GM18508 (cell line): ENCODE results near the gene CCL17.
"Not testable (repeated sequence)": the region's sequence is repeated elsewhere in the genome, so short reads cannot be mapped to it uniquely, and the experiment has no call there.

Experiments
- ATAC-seq: cut with Tn5 transposase; IDR thresholded peaks from one replicate; pipeline ENCODE4 v1.9.1; 2021; ENCODE audit warnings: moderate number of reproducible peaks; ENCODE audit not compliant: insufficient read depth, unreplicated experiment

CCL17 gene

GRCh38 chr16:57394444-57394843 is 10.1 kb upstream of the CCL17 start:
- ATAC-seq, result no peak

GRCh38 chr16:57395026-57395425 is 9.5 kb upstream of the CCL17 start:
- ATAC-seq, result no peak

- no peak for ATAC-seq
Observed at GRCh38 chr16:57396786-57397185, 7.8 kb upstream of the CCL17 start.

- ATAC-seq, result not testable (repeated sequence)
Observed at GRCh38 chr16:57397493-57397892, 7.1 kb upstream of the CCL17 start.

GRCh38 chr16:57401943-57402640 is 2.5 kb upstream of the CCL17 start:
- no peak for ATAC-seq

GRCh38 chr16:57405097-57405496 is 530 bp downstream of the CCL17 start:
- no peak for ATAC-seq

- no peak for ATAC-seq
Observed at GRCh38 chr16:57406881-57407280, 2.3 kb downstream of the CCL17 start.

- no peak for ATAC-seq
Observed at GRCh38 chr16:57407521-57408353, 3.2 kb downstream of the CCL17 start.

GRCh38 chr16:57409065-57409464 is 4.5 kb downstream of the CCL17 start:
- ATAC-seq, result no peak

- ATAC-seq, result no peak
Observed at GRCh38 chr16:57409870-57410587, 5.5 kb downstream of the CCL17 start.

- no peak for ATAC-seq
Observed at GRCh38 chr16:57411362-57411976, 6.9 kb downstream of the CCL17 start.

- no peak for ATAC-seq
Observed at GRCh38 chr16:57412584-57412983, 8.0 kb downstream of the CCL17 start.

GRCh38 chr16:57413301-57413730 is 8.7 kb downstream of the CCL17 start:
- ATAC-seq, result no peak

- ATAC-seq, result no peak
Observed at GRCh38 chr16:57413733-57414132, 9.2 kb downstream of the CCL17 start.

GRCh38 chr16:57416084-57416483 is 11.5 kb downstream of the CCL17 start:
- ATAC-seq, result no peak

GRCh38 chr16:57419506-57419905 is 14.9 kb downstream of the CCL17 start:
- no peak for ATAC-seq

GRCh38 chr16:57422026-57422944 is 17.7 kb downstream of the CCL17 start:
- ATAC-seq, result no peak

GRCh38 chr16:57423152-57423551 is 18.6 kb downstream of the CCL17 start:
- no peak for ATAC-seq

- no peak for ATAC-seq
Observed at GRCh38 chr16:57424583-57424982, 20.0 kb downstream of the CCL17 start.

GRCh38 chr16:57426356-57426755 is 21.8 kb downstream of the CCL17 start:
- no peak for ATAC-seq
